GM23338 (cell line): Measurements from ENCODE around the gene CMYA5. TPM values are rescaled to one million over a fixed set of nuclear protein-coding genes. Genes with fewer than 3 reads are reported as not detected.

Source experiments
- ATAC-seq: fragments of 200-7000 bp; cut with Tn5 transposase; 3 replicates; pipeline ENCODE4 v1.9.1; 2020
- DNase-seq: peaks from one replicate; pipeline ENCODE4 v3.0.0-alpha.2; 2015; ENCODE audit warnings: low spot score
- H2AFZ ChIP-seq: fragments of 200-600 bp; sonication (generic); 2 replicates; pipeline ENCODE4 v1.8.0; 2016; ENCODE audit warnings: antibody characterized with exemption, mild to moderate bottlenecking, moderate library complexity
- H3F3A ChIP-seq: fragments of 200-600 bp; sonication (generic); replicated peaks from 2 replicates; pipeline ENCODE4 v1.8.0; 2017; ENCODE audit warnings: antibody characterized with exemption, mixed run types, low read depth
- H3K27ac ChIP-seq: fragments of 200-600 bp; sonication (generic); 2 replicates; pipeline ENCODE4 v1.6.1; 2016; ENCODE audit warnings: low read depth
- H3K27me3 ChIP-seq: fragments of 200-600 bp; sonication (generic); 2 replicates; pipeline ENCODE4 v1.8.0; 2016; ENCODE audit warnings: mild to moderate bottlenecking, mixed run types, moderate library complexity; ENCODE audit not compliant: insufficient read depth
- H3K36me3 ChIP-seq: fragments of 200-600 bp; sonication (generic); 2 replicates; pipeline ENCODE4 v1.8.0; 2016; ENCODE audit warnings: mild to moderate bottlenecking; ENCODE audit not compliant: insufficient read depth
- H3K4me1 ChIP-seq: fragments of 200-600 bp; sonication (generic); 2 replicates; pipeline ENCODE4 v1.8.0; 2016; ENCODE audit warnings: mild to moderate bottlenecking, moderate library complexity; ENCODE audit not compliant: insufficient read depth
- H3K4me2 ChIP-seq: fragments of 200-600 bp; sonication (generic); 2 replicates; pipeline ENCODE4 v1.7.1; 2017; ENCODE audit warnings: mixed run types
- H3K4me3 ChIP-seq: fragments of 200-600 bp; sonication (generic); 2 replicates; pipeline ENCODE4 v1.6.1; 2016; ENCODE audit warnings: mixed run types
- H3K79me2 ChIP-seq: fragments of 200-600 bp; sonication (generic); replicated peaks from 2 replicates; pipeline ENCODE4 v1.8.0; 2017; ENCODE audit warnings: mild to moderate bottlenecking; ENCODE audit not compliant: insufficient read depth
- H3K9me2 ChIP-seq: fragments of 200-600 bp; sonication (generic); 2 replicates; pipeline ENCODE4 v1.8.0; 2017; ENCODE audit not compliant: insufficient read depth
- H4K20me1 ChIP-seq: fragments of 200-600 bp; sonication (generic); replicated peaks from 2 replicates; pipeline ENCODE4 v1.8.0; 2017; ENCODE audit warnings: mild to moderate bottlenecking; ENCODE audit not compliant: insufficient read depth
- H3K27ac Mint-ChIP-seq: 2 replicates; pipeline ENCODE4 v1.8.0; 2020; ENCODE audit warnings: inconsistent platforms, mild to moderate bottlenecking, moderate library complexity, mixed read lengths
- H3K27me3 Mint-ChIP-seq: 3 replicates; pipeline ENCODE4 v1.8.0; 2022; ENCODE audit warnings: low read depth, mild to moderate bottlenecking, moderate library complexity, mixed read lengths, inconsistent platforms; ENCODE audit not compliant: insufficient read depth, poor library complexity
- H3K36me3 Mint-ChIP-seq: 3 replicates; pipeline ENCODE4 v1.8.0; 2021; ENCODE audit warnings: low read depth, mild to moderate bottlenecking, inconsistent platforms, moderate library complexity, mixed read lengths
- H3K4me1 Mint-ChIP-seq: 3 replicates; pipeline ENCODE4 v1.8.0; 2020; ENCODE audit warnings: mild to moderate bottlenecking, inconsistent platforms, mixed read lengths
- H3K4me3 Mint-ChIP-seq: 3 replicates; pipeline ENCODE4 v1.8.0; 2021; ENCODE audit warnings: moderate library complexity, mild to moderate bottlenecking, inconsistent platforms, mixed read lengths
- H3K9me3 Mint-ChIP-seq: 3 replicates; pipeline ENCODE4 v1.8.0; 2020; ENCODE audit warnings: moderate library complexity, mild to moderate bottlenecking, inconsistent platforms, mixed read lengths
- CREB1 ChIP-seq: fragments of 250-450 bp; sonication (Bioruptor Pico); IDR thresholded peaks from 2 replicates; pipeline ENCODE4 v1.5.0; 2020; ENCODE audit warnings: low read depth, mild to moderate bottlenecking, moderate library complexity
- EZH2 ChIP-seq: fragments of 200-600 bp; sonication (generic); IDR thresholded peaks from one replicate; pipeline ENCODE4 v1.8.0; 2017; ENCODE audit warnings: antibody characterized with exemption, mild to moderate bottlenecking, low read depth; ENCODE audit not compliant: unreplicated experiment
- JUNB ChIP-seq: IDR thresholded peaks from one replicate; pipeline ENCODE4 v1.6.1; 2016; ENCODE audit warnings: antibody characterized with exemption; ENCODE audit not compliant: unreplicated experiment
- NANOG ChIP-seq: IDR thresholded peaks from 2 replicates; pipeline ENCODE4 v1.6.1; 2016; ENCODE audit warnings: antibody characterized with exemption, borderline replicate concordance
- POLR2AphosphoS5 ChIP-seq: IDR thresholded peaks from 2 replicates; pipeline ENCODE4 v1.6.1; 2016; ENCODE audit warnings: antibody characterized with exemption, low read depth
- STAT1 ChIP-seq: IDR thresholded peaks from one replicate; pipeline ENCODE4 v1.6.1; 2016; ENCODE audit warnings: antibody characterized with exemption; ENCODE audit not compliant: unreplicated experiment
- ZNF114 ChIP-seq: fragments of 250-450 bp; sonication (Bioruptor Pico); IDR thresholded peaks from 2 replicates; pipeline ENCODE4 v1.5.0; 2020; ENCODE audit warnings: mild to moderate bottlenecking, moderate library complexity
- ZNF462 ChIP-seq: fragments of 250-450 bp; sonication (Bioruptor Pico); IDR thresholded peaks from 2 replicates; pipeline ENCODE4 v1.5.0; 2020; ENCODE audit warnings: mild to moderate bottlenecking, moderate library complexity
- polyA plus RNA-seq: library from polyadenylated mRNA; unstranded; fragments of >200 nt; fragmentation: Nextera tagmentation; extraction: Ambion mirVana; gene quantifications from 2 replicates; pipeline ENCODE4 v1.2.1, GENCODE V29; 2016
- total RNA-seq: library from RNA; depleted of rRNA; stranded (reverse); fragments of >200 nt; shearing (Covaris generic); gene quantifications from 2 replicates; pipeline ENCODE4 v1.2.3, GENCODE V29; 2014
- TF ChIP-seq, protein P1 (sequence below): IDR thresholded peaks from 2 replicates; pipeline ENCODE4 v1.6.1; 2016; ENCODE audit warnings: antibody characterized with exemption

CMYA5 gene
- total and polyA plus RNA-seq, 2 experiments from 2014 or later, result 0.45 to 0.49 TPM

GRCh38 chr5:79806741-79807140 lies 117.1 kb downstream of the CMYA5 start (continued):
- TF ChIP-seq ZNF462 (CRISPR knock-in tag), result no peak

DNA sequence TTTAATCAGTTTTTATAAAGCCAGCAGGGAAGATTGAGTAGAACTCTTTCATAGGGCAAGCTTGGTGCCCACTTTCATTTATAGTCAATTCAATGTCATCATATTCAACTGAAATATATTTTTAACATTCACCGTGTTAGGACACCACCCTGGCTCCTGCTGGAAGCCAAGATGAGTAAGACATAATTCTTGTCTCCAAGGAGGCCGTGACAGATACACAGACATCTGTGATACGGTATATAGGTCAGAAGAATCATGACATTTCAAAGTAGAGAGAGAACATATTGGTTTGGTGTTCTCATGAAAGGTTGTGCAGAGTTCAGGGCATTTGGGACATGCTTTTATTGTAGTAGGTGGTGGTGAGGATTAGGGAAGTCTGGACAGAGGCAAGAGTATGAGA lies 120.1 kb downstream of the CMYA5 start:
- Histone ChIP-seq H3K27me3 (no peaks in the 10 kb centered on the region), H3K9me2 (0 out of 2 replicates have a peak, but pooled peaks cover 3% of the 10 kb centered on the region), H3K4me1 (no peaks in the 10 kb centered on the region), H2AFZ (no peak overlapping the region), H3K27ac (no peak overlapping the region), H3F3A (no peaks in the 10 kb centered on the region), H3K4me3 (no peak overlapping the region), H3K79me2 (no peaks in the 10 kb centered on the region), H3K36me3 (no peaks in the 10 kb centered on the region), H4K20me1 (no peaks in the 10 kb centered on the region), H3K4me2 (no peak overlapping the region)
- no peak for ATAC-seq
- H3K27me3 Mint-ChIP-seq, result no peaks in the 10 kb centered on the region
- H3K9me3 Mint-ChIP-seq, result no peaks in the 10 kb centered on the region
- H3K36me3 Mint-ChIP-seq, result no peaks in the 10 kb centered on the region
- DNase-seq, result no peak
- no peak overlapping the region for H3K4me3 Mint-ChIP-seq
- no peak overlapping the region for H3K27ac Mint-ChIP-seq
- peaks cover 7% of the 10 kb centered on the region; the same call in 2 of the 3 replicates for H3K4me1 Mint-ChIP-seq
- TF ChIP-seq ZNF114 (CRISPR knock-in tag) (no peak), EZH2 (no peak), STAT1 (no peak), POLR2AphosphoS5 (no peak), ZNF462 (CRISPR knock-in tag) (no peak), NANOG (no peak), CREB1 (no peak), JUNB (no peak)
- TF ChIP-seq, protein P1, sequence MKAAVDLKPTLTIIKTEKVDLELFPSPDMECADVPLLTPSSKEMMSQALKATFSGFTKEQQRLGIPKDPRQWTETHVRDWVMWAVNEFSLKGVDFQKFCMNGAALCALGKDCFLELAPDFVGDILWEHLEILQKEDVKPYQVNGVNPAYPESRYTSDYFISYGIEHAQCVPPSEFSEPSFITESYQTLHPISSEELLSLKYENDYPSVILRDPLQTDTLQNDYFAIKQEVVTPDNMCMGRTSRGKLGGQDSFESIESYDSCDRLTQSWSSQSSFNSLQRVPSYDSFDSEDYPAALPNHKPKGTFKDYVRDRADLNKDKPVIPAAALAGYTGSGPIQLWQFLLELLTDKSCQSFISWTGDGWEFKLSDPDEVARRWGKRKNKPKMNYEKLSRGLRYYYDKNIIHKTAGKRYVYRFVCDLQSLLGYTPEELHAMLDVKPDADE, result no peak
